GM12801 (cell line): ENCODE measurements around the gene C6orf163.

ENCODE experiments used
- TF ChIP-seq, protein P1 (sequence below): IDR thresholded peaks from one replicate; pipeline ENCODE4 v1.5.1; 2011; ENCODE audit warnings: control low read depth; ENCODE audit not compliant: insufficient read length; ENCODE audit errors: extremely low read depth

Gene C6orf163

DNA sequence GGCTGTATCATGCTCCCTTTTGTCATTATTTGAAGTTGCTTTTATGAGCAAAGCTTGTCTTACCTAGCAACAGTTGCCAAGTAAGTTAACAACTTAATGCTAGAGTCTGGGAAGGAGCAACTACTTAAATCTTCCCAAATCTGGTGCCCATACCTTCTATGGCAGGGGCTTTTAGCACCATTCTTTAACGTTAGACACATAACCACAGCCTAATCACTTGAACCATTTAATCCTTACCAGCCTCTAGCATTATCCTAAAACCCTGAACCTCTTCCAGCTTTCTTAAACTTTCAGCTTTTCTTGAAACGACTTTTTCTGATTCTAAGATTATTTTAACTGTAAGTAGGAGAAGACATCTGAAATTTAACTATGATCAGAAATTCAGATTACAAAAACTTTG lies at the start of gene C6orf163:
Gene C6orf163, plus strand, starts transcription at position 83 of the 400 bp plus-strand sequence. Its CDS starts 287 bp downstream, at position 370.
- TF ChIP-seq, protein P1, sequence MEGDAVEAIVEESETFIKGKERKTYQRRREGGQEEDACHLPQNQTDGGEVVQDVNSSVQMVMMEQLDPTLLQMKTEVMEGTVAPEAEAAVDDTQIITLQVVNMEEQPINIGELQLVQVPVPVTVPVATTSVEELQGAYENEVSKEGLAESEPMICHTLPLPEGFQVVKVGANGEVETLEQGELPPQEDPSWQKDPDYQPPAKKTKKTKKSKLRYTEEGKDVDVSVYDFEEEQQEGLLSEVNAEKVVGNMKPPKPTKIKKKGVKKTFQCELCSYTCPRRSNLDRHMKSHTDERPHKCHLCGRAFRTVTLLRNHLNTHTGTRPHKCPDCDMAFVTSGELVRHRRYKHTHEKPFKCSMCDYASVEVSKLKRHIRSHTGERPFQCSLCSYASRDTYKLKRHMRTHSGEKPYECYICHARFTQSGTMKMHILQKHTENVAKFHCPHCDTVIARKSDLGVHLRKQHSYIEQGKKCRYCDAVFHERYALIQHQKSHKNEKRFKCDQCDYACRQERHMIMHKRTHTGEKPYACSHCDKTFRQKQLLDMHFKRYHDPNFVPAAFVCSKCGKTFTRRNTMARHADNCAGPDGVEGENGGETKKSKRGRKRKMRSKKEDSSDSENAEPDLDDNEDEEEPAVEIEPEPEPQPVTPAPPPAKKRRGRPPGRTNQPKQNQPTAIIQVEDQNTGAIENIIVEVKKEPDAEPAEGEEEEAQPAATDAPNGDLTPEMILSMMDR: no peak

DNA sequence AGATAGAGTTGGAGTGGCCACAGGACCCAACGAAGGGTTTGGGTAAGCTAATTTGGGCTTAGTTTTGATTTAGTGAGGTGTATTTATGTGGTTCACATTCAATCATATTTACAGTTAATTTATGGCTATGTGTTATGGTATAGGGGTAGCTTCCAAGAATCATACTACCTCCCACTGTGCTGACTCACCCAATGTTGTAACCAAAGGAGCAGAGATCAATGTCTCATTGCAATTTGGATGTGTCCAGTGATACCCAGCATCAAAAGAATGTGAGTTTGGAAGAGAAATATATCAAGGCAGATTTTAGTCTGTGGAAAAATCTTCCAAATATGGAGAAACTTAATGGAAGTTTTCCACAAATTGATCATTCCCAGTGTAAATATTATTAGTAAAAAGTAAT lies 47.5 kb upstream of the C6orf163 start:
- TF ChIP-seq, protein P1: no peak

DNA sequence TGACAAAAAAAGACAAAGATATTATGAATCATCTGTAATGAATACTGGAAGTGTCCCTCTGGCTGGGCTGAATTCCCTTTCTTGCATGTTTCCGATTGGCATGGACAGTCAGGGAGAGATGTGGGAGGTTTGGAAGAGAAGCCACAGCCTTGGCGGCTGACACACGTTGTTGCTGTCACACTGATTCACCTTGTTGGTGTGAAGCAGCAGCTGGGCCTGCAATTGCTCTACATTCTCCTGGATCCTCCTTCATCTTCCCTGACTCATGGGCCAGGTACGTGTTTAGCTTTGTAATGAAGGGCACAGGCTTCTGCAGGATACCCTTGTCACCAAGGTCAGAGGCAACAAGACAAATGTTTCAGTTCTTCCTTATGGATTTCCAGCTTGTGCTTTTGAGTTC lies 35.6 kb upstream of the C6orf163 start:
- TF ChIP-seq, protein P1: no peak

DNA sequence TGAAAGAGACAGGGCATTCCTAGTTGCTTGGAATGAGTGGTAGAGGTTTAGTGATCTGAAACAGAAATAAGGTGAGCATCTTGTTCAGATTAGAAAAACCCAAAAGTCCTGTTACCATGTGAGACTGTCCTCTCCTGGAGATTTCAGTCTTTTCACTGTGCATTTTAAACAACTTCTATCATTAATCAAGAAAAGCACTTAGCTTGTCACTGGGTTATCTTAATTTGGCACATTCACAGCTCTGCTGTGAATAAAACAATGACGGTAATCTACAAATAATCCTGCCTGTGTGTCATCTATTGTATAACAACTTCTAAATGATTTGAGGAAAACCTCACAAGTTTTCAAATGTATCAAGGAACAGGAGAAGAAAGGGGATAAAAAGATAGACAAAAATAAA lies 31.8 kb upstream of the C6orf163 start:
- TF ChIP-seq, protein P1: no peak

DNA sequence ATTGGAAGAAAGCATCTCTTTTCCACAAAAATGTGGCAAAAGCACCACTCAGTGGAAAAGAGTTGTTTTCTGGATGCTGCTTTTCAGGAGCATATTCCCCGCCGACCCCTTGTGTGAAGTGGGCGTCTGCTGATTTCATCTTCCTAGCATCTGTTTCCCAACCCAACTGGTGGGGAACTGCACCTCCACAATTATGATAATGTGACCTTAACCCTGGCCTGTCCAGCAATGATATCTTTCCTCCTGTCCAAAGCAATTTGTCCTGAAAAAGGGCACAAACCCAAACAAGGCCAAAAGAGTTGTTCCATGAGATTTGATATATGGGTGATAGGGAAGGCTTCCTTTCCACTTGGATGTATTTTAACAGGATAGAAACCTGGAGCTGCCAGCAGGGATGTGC lies 29.5 kb upstream of the C6orf163 start:
- TF ChIP-seq, protein P1: no peak

DNA sequence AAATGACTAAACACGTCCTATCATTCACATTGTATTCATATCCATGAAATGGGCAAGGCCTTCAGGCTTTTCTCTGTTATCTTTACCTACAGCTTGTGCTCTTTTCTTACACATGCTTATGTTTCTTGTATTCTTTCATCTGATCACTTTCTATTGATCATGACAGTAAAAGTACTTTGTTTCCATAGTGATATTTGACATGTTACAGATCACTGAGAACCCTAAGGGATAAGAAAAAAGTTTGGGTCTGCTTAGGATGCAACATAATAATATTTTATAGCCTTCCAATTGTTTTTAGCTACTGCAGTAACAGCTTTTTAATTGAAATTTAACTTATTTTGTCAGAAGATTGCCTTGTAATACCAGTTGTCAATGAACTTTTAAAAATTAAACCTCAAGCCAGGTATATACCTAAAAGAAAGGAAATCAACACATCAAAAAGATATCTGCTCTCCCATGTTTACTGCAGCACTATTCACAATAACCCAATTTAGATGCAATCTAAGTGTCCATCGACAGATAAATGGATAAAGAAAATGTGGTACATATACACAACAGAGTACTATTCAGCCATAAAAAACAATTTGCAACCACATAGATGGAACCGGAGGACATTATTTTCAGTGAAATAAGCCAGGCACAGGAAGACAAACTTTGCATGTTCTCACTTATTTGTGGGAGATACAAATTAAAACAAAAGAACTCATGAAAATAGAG lies 25.2 kb upstream of the C6orf163 start:
- TF ChIP-seq, protein P1: no peak

DNA sequence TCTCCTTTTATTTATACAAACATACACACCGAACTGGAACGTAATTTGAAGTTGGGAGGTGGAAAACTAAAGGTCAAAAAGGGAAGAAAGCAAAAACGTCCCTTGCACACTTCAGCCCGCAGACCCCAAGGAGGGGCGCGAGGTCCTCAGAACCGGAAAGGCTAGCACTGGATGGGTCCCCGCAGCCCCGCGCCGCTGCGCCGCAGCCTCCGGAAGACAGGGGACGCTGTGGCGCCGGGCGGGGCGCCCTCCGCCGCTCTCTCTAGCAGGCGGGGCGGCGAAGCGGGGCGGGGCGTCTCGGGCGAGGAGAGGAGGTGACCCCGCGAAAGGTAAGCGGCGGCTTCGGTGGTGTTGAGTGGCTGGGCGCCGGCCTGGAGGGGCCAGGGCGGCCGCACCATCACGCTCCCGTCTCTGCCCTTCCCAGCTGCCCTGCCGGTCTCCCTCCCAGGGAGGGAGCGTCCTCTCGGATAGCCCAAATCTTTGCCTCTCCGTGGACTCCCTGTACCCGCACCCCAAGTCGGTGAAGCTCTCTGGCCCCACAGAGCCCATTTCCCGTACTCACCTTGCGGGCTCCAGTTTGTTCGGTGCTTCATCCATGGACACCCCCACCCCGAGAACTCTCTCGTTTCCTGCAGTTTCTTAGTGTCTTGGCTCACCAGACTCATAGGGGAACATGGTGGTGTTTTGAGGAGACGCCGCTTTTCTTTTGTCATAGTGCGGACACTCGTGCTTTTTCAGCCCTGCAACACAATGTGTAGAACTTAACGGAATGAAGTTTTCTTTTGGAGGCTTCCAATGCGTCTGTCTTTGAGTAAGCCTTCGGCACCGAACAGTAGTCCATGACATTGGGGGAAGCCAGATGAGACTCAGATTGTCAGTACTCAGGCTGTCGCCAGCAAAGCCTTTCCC lies 22.1 kb upstream of the C6orf163 start, which contains the start of gene SMIM8:
Gene SMIM8, plus strand, starts transcription at position 285 of the 909 bp plus-strand sequence. CDS start 14,444 bp downstream, outside the sequence.
- TF ChIP-seq, protein P1: no peak
